GM23338 (cell line): Measurements from ENCODE around the gene SNX9.

ENCODE experiments used
- CREB1 ChIP-seq: fragments of 250-450 bp; sonication (Bioruptor Pico); IDR thresholded peaks from 2 replicates; pipeline ENCODE4 v1.5.0; 2020; ENCODE audit warnings: low read depth, mild to moderate bottlenecking, moderate library complexity
- CTCF ChIP-seq, 2 experiments: fragments of 200-600 bp in 1 of 2; sonication (generic) in 1 of 2; conservative IDR thresholded peaks; 2 replicates each; pipeline versions ENCODE4 v1.5.1 to v1.6.1; 2016 to 2017; ENCODE audit warnings: antibody characterized with exemption in 2 of 2, low read depth in 2 of 2, mild to moderate bottlenecking in 2 of 2, moderate library complexity in 1 of 2
- ETS1 ChIP-seq: IDR thresholded peaks from 2 replicates; pipeline ENCODE4 v1.6.1; 2016; ENCODE audit warnings: antibody characterized with exemption
- EZH2 ChIP-seq: fragments of 200-600 bp; sonication (generic); IDR thresholded peaks from one replicate; pipeline ENCODE4 v1.8.0; 2017; ENCODE audit warnings: antibody characterized with exemption, mild to moderate bottlenecking, low read depth; ENCODE audit not compliant: unreplicated experiment
- EZH2phosphoT487 ChIP-seq: fragments of 200-600 bp; sonication (generic); IDR thresholded peaks from one replicate; pipeline ENCODE4 v1.8.1; 2018; ENCODE audit warnings: antibody characterized with exemption; ENCODE audit not compliant: unreplicated experiment
- JUNB ChIP-seq: IDR thresholded peaks from one replicate; pipeline ENCODE4 v1.6.1; 2016; ENCODE audit warnings: antibody characterized with exemption; ENCODE audit not compliant: unreplicated experiment
- POLR2AphosphoS5 ChIP-seq: IDR thresholded peaks from 2 replicates; pipeline ENCODE4 v1.6.1; 2016; ENCODE audit warnings: antibody characterized with exemption, low read depth
- TF ChIP-seq, protein P1 (sequence below): IDR thresholded peaks from one replicate; pipeline ENCODE4 v1.6.1; 2018; ENCODE audit warnings: antibody characterized with exemption; ENCODE audit not compliant: unreplicated experiment

GRCh38 chr6:157925771-157926170 is 102.7 kb downstream of the SNX9 start:
- TF ChIP-seq ETS1 (no peak), CTCF (conservative IDR thresholded peaks at IDR 0.05; ENCODE audit: low read depth in 2 of 2) (no peak), EZH2phosphoT487 (no peak), EZH2 (no peak), JUNB (no peak), POLR2AphosphoS5 (no peak), CREB1 (CRISPR knock-in tag) (no peak)
- TF ChIP-seq, protein P1, sequence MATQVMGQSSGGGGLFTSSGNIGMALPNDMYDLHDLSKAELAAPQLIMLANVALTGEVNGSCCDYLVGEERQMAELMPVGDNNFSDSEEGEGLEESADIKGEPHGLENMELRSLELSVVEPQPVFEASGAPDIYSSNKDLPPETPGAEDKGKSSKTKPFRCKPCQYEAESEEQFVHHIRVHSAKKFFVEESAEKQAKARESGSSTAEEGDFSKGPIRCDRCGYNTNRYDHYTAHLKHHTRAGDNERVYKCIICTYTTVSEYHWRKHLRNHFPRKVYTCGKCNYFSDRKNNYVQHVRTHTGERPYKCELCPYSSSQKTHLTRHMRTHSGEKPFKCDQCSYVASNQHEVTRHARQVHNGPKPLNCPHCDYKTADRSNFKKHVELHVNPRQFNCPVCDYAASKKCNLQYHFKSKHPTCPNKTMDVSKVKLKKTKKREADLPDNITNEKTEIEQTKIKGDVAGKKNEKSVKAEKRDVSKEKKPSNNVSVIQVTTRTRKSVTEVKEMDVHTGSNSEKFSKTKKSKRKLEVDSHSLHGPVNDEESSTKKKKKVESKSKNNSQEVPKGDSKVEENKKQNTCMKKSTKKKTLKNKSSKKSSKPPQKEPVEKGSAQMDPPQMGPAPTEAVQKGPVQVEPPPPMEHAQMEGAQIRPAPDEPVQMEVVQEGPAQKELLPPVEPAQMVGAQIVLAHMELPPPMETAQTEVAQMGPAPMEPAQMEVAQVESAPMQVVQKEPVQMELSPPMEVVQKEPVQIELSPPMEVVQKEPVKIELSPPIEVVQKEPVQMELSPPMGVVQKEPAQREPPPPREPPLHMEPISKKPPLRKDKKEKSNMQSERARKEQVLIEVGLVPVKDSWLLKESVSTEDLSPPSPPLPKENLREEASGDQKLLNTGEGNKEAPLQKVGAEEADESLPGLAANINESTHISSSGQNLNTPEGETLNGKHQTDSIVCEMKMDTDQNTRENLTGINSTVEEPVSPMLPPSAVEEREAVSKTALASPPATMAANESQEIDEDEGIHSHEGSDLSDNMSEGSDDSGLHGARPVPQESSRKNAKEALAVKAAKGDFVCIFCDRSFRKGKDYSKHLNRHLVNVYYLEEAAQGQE: no peak
